Effector memory CD8-positive, alpha-beta T cell (primary cell): ENCODE data around the gene BTRC.
"Not testable (repeated sequence)": the region's sequence is repeated elsewhere in the genome, so short reads cannot be mapped to it uniquely, and the experiment has no call there.

Experiments
- ATAC-seq: fragments of 150-1000 bp; cut with Tn5 transposase; replicated peaks from 2 replicates; pipeline ENCODE4 v1.10.0; 2021; ENCODE audit warnings: mild to moderate bottlenecking, moderate library complexity
- DNase-seq, 3 experiments: peaks; one replicate each; pipeline ENCODE4 v3.0.0; 2021
- H3K27ac Mint-ChIP-seq, 2 donors: one replicate each; pipeline ENCODE4 v1.8.0; 2022; ENCODE audit warnings: mild to moderate bottlenecking in 2 of 2, mixed read lengths in 2 of 2, moderate library complexity in 2 of 2
- H3K27me3 Mint-ChIP-seq, 2 donors: one replicate each; pipeline ENCODE4 v1.8.0; 2022; ENCODE audit warnings: mixed read lengths in 2 of 2
- H3K36me3 Mint-ChIP-seq: one replicate; pipeline ENCODE4 v1.8.0; 2022; ENCODE audit warnings: mild to moderate bottlenecking, moderate library complexity, mixed read lengths; ENCODE audit not compliant: insufficient read depth
- H3K4me1 Mint-ChIP-seq, 2 donors: one replicate each; pipeline ENCODE4 v1.8.0; 2022; ENCODE audit warnings: low read depth in 2 of 2, mixed read lengths in 2 of 2
- H3K4me3 Mint-ChIP-seq, 2 donors: one replicate each; pipeline ENCODE4 v1.8.0; 2022; ENCODE audit warnings: mild to moderate bottlenecking in 2 of 2, mixed read lengths in 2 of 2, moderate library complexity in 2 of 2
- H3K9me3 Mint-ChIP-seq, 2 donors: one replicate each; pipeline ENCODE4 v1.8.0; 2022; ENCODE audit warnings: mixed read lengths in 2 of 2
- total RNA-seq, 9 experiments: gene quantifications; one replicate each; lab custom pipeline; 2026; lab: John Stamatoyannopoulos, UW

Gene BTRC
- 15.5 to 40.5 (median 37.0) reads per million in 9 experiments for total RNA-seq

DNA sequence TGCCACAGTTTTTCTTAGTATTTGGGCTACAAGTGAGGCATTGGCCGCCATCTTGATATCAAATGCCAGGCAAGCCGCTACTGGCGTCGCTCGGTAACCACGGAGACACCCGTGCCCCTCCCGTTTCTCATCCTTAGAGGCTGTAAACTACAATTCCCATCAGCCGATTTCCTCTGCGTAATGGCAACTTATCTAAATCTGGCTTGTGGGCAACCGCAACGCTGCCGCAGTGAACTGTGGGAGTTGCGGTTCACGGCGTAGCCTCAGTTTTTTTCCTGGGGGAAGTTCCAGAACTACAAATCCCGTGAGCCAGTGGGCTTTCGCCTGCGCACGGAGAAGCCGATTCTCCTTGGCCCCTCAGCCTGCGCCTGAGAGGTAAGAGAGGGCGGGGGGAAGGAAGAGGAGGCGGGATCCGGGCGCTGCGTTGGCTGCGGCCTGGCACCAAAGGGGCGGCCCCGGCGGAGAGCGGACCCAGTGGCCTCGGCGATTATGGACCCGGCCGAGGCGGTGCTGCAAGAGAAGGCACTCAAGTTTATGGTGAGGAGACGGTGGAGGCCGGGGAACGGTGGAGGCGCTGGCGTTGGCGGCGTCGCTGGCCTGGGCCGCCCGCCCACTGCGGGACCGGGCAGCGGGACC, at the start of gene BTRC:
Gene BTRC, plus strand, starts transcription at position 474 of the 636 bp plus-strand sequence. Its CDS starts 16 bp downstream, at position 490.
- Mint-ChIP-seq H3K4me1 (peaks cover 16 to 18% of the 10 kb centered on the region in 2 donors), H3K9me3 (no peaks in the 10 kb centered on the region), H3K27ac (peak within 1 kb of the TSS; percentile 97 to 99), H3K4me3 (peak within 1 kb of the TSS; percentile 93 to 99), H3K36me3 (peaks cover 9% of the 10 kb centered on the region), H3K27me3 (peaks cover 17 to 21% of the 10 kb centered on the region in 2 donors)
- DNase-seq: peak; percentile 93 to 95 (median 95)
- peak; percentile 91 for ATAC-seq

DNA sequence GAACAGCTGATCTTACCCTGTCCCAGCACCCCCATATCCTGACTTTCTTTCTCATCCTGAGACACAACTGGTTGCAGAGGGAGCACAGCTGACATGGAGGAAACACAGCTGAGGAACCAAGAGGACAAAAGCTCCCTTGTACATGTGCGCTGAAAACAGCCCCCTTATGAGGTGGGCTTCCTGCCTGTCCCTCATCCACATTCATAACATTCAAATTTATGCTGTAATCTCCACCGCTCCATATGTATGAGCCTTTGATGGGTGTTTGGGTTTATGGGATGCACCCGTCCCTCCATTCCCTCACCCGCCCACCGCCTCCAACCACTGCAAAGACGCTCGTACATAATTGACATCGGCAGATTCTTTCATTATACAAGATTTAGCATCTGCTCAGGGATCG, 49.6 kb upstream of the BTRC start:
- no peak overlapping the region for H3K4me3 Mint-ChIP-seq
- ATAC-seq: no peak
- H3K4me1 Mint-ChIP-seq: no peaks in the 10 kb centered on the region
- H3K27ac Mint-ChIP-seq: no peak overlapping the region
- DNase-seq: no peak
- no peaks in the 10 kb centered on the region for H3K9me3 Mint-ChIP-seq
- peaks cover 79 to 83% of the 10 kb centered on the region in 2 donors for H3K27me3 Mint-ChIP-seq
- H3K36me3 Mint-ChIP-seq: no peaks in the 10 kb centered on the region

DNA sequence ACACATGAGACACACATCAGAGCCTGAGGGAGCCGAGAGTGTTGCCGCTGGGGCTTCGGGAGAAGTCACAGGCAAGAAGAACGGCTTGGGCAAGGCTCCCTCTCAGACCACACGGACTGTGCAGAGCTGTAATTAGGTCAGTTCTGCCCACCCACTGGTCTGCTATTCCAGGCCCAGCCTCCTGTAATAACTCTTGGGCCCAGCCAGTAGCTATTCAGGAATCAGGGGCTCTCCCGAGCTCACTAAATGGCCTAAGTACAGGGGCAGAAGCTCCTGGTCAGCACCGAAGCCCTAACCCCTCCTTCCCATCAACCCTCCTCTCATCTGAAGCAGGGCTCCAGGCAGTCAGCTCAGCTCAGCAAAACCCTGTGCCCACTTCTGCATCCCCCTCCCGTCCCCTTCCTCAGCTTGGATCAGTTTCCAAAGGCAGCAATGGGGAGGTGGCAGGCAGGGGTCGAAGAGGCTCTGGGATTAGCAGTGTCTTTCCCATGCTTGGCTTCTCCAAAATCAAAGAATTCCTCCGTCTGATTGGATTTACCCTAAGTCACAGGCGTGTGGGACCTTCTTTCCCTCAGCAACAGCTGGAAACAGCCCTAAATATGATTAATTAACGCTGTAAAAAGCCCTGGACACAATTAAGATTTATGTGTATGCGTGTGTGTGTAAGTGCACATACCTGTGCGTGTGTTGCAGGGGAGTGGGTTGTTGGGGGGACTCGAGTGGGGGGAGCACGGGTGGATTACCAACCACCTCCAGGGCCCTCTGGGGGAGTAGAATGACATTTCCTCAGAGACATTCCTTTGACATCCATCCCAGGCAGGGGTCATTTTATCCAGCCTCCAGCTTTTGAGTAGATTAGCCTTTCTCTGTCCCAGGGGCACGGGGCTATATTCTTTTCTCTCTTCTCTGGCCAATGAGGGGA, 48.4 kb upstream of the BTRC start:
- H3K9me3 Mint-ChIP-seq: no peaks in the 10 kb centered on the region
- no peak overlapping the region for H3K4me3 Mint-ChIP-seq
- no peak overlapping the region for H3K27ac Mint-ChIP-seq
- ATAC-seq (no peak), DNase-seq (no peak)
- H3K4me1 Mint-ChIP-seq: peaks cover 1 to 2% of the 10 kb centered on the region in 2 donors
- no peaks in the 10 kb centered on the region for H3K36me3 Mint-ChIP-seq
- peaks cover 80 to 91% of the 10 kb centered on the region in 2 donors for H3K27me3 Mint-ChIP-seq

DNA sequence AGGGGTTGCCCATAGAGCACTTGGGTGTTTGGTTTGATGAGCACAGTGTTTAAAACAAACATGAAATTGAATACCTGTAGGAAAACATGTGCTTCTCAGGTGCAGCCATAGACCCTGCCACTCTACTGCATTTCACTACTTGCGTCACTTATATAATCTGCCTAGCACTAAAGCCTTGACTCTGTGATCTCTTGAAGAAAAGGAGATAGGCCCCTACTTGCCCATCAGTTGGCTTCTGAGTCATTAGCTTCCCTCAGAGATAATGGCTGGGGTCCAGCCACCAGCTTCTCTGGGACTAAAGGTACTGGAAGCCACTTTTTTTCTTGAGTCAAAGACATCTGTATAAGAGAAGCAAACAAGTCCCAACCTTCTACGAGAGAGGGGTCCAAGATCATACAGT, 45.9 kb upstream of the BTRC start:
- H3K27ac Mint-ChIP-seq: no peak overlapping the region
- ATAC-seq (no peak), DNase-seq (no peak)
- H3K9me3 Mint-ChIP-seq: no peaks in the 10 kb centered on the region
- no peak overlapping the region for H3K4me3 Mint-ChIP-seq
- no peaks in the 10 kb centered on the region for H3K36me3 Mint-ChIP-seq
- peaks cover 87 to 100% of the 10 kb centered on the region in 2 donors for H3K27me3 Mint-ChIP-seq
- peaks cover 5 to 6% of the 10 kb centered on the region in 2 donors for H3K4me1 Mint-ChIP-seq

DNA sequence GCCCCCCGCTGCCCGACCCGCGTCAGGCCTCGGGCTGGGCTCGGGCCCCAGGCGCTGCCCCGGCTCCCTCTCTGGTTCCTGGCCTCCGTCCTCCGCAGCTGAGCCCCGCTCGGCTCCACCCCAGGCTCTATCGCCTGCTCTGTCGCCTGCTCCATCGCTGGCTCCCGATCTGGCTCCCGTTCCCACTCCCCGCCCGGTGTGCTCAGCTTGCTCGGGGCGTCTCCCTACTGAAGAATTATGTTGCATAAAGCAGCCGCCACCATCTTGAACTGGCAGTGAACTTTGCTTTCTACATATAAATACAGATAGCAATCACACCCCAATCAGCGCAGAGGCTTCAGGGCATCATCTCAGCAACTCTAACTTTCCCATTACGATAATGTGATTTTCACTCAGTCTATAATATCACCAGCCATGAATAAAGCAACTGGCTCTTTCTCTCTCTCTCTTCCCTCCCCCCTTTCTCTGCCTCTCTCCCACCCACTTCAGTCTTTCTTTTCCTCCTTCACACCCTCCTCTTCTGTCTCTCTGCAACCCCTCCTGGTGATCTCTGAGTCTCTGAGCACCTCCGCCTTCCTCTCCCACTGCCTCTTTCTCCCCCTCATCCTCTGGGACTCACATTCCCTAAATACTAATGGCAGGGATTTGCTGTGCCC, 43.3 kb upstream of the BTRC start:
- ATAC-seq: peak; percentile 17
- H3K4me1 Mint-ChIP-seq: peaks cover 5 to 6% of the 10 kb centered on the region in 2 donors

DNA sequence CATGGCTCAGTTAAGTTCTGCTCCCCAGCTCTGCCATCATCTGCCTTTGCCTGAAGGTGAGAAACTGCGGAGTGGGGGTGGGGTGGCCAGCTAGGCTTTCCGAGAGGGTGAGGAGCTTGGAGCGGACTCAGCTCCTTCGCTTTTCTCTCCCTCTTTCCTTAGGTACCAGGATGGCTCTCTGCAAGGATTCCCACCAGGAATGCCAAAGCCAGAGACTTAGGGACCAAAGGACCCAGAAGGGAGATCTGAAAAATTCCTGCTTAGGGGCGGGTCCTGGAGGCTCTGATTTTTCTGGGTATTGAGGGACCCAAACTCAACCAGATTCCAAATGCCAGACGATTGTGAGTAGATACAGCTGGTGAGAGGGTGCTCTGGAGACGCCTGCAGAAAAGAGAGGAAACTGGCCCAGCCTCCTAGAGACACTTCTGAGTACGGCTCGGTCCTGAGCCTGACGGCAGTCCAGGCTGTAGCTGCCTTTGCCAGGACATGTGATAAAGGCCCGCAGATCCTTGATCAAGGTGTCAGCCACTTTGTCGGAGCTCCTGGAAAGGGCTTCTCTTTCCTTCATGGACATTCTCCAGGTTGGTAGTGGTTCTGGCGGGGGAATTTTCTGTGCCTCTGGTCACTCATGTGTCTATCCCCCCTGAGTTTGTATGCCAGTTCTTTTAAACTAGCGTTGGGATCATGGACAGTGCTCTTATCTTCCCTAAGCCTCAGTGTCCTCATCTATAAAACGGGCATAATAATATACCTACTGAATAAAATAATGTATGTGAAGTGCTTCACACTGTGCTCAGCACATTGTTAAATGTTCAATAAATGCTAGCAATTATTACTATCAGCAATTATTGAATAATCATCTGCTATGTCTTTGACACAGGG, 42.5 kb upstream of the BTRC start:
- Mint-ChIP-seq H3K9me3 (no peaks in the 10 kb centered on the region), H3K36me3 (peaks cover 4% of the 10 kb centered on the region), H3K4me3 (peak overlapping the region; percentile 19 to 73), H3K27ac (no peak overlapping the region), H3K4me1 (peaks cover 5 to 6% of the 10 kb centered on the region in 2 donors), H3K27me3 (peaks cover 80 to 84% of the 10 kb centered on the region in 2 donors)
- ATAC-seq: no peak
- DNase-seq: no peak

More for the DNA sequence above, 43.3 kb upstream of the BTRC start:
- DNase-seq: no peak
- Mint-ChIP-seq H3K4me3 (peak overlapping the region; percentile 50 to 73), H3K27ac (no peak overlapping the region), H3K9me3 (no peaks in the 10 kb centered on the region), H3K27me3 (peaks cover 88 to 92% of the 10 kb centered on the region in 2 donors), H3K36me3 (peaks cover 4% of the 10 kb centered on the region)

DNA sequence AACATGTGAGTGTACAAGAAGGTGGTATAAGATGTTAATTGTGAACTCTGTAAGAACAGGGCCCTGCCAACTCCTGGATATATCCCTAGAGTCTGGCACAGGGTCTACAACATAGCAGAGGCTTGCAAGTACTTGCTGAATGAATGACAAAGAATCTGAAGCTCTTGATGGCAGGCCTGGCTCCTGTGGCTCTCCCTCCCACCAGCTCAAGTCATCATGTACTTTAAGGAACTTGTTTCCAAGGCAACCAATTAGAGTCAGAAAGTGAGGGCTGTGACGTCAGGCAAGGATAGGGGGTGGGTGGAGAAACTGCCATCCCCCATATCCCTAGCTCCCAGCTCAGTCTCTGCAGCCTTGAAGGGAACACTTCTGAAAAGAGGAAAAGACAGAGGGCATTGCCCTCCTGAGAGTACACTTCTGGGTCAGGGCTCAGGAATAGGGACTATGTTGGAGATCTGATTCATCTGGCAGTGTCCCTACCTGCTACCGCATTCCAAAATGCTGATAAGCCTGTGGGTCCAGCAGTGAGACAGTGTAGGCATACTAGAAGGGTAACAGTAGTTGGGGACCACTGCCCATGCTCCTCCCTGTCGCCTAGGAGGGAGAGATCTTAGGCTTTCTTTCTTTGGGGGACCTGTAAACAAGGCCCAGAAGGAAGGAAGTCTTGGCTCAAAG, 34.6 kb upstream of the BTRC start:
- Mint-ChIP-seq H3K27me3 (peaks cover 29 to 45% of the 10 kb centered on the region in 2 donors), H3K9me3 (no peaks in the 10 kb centered on the region), H3K36me3 (peaks cover 3% of the 10 kb centered on the region), H3K4me3 (no peak overlapping the region), H3K27ac (no peak overlapping the region), H3K4me1 (no peaks in the 10 kb centered on the region)
- ATAC-seq: no peak
- no peak for DNase-seq

DNA sequence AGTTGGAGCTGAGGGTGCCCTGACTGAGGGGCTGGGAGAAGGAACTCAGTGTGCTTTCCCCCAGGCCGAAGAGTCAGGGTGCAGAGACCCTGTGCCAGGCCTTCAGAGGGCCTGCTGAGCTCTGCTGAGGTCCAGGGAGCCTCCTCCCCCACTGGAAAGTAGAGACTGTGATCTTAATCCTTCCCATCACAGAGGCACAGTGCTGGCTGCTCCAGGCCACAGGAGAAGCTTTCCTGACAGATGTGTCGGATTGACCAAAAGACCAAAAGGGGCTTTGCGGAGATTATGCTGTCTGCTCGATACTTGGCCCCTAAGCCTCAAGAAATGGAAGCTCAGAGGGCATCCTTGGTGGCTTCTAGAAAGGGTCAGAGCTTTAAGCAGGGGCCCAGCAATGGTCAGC, 32.9 kb upstream of the BTRC start:
- Mint-ChIP-seq H3K4me1 (no peaks in the 10 kb centered on the region), H3K9me3 (no peaks in the 10 kb centered on the region), H3K4me3 (no peak overlapping the region), H3K36me3 (peaks cover 3% of the 10 kb centered on the region), H3K27me3 (peaks cover 28 to 54% of the 10 kb centered on the region in 2 donors), H3K27ac (no peak overlapping the region)
- no peak for DNase-seq
- no peak for ATAC-seq

DNA sequence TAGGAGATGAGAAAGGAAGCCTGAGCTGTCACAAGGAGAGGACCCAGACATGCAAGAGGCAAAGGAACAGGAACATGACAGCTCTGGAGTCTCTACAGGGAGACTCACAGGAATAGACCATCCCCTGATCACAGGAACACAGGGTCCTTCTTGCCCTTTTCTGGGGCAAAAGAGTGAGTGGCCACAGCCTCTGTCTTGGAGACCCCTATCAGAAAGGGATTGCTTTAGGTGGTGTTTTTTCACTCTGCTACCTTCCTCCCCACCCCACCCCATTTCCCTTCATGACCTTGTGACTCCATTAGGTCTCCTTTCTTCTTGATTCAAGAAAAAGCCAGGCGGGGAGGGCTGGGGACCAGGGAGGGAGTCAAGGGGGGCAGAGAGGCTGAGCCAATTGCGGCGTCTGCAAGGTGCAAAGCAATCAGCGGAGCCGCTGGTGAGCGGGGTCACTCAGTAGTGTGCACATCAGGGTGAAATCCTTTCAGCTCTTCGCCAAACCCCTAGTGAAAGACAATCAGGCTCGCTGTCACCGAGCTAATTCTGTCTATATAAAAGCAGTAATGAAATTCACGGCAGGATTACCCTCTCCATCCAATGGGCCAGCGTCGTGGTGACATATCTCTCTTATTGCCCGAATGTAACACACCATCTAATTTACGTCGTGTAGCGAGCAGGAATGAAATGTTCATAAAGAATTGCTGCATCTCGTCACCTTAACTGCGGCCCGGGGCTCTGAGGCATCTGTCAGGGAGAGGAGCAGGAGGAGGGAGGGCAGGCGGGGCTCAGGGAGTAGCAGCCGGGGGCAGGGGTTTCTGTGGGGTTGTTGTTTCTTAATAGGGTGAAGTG, 31.5 kb upstream of the BTRC start:
- peaks cover 38 to 65% of the 10 kb centered on the region in 2 donors for H3K27me3 Mint-ChIP-seq
- no peak overlapping the region for H3K27ac Mint-ChIP-seq
- ATAC-seq (no peak), DNase-seq (no peak)
- no peaks in the 10 kb centered on the region for H3K4me1 Mint-ChIP-seq
- H3K4me3 Mint-ChIP-seq: no peak overlapping the region
- H3K36me3 Mint-ChIP-seq: peaks cover 3% of the 10 kb centered on the region
- no peaks in the 10 kb centered on the region for H3K9me3 Mint-ChIP-seq

DNA sequence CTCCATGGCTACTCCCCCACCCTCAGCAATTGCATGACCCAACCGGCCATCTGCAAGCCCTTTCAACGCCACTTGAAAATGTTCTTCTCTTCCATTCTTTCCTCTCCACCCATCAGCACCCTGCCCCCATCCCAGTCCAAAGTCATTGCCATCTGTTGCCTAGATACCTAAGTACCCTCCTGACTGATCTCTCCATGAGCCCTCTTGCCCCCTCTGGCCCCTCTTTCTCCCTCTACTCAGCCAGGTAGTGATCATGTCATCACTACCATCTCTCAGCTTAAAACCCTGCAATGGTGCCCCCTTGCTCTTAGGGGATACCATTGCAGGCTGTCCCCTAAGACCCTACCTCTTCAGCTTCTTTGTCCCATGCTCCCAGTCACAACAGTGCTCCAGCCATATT, 30.5 kb upstream of the BTRC start:
- DNase-seq (no peak), ATAC-seq (no peak)
- no peaks in the 10 kb centered on the region for H3K4me1 Mint-ChIP-seq
- no peaks in the 10 kb centered on the region for H3K9me3 Mint-ChIP-seq
- peaks cover 3% of the 10 kb centered on the region for H3K36me3 Mint-ChIP-seq
- H3K27ac Mint-ChIP-seq: no peak overlapping the region
- H3K4me3 Mint-ChIP-seq: no peak overlapping the region
- peaks cover 38 to 56% of the 10 kb centered on the region in 2 donors for H3K27me3 Mint-ChIP-seq

DNA sequence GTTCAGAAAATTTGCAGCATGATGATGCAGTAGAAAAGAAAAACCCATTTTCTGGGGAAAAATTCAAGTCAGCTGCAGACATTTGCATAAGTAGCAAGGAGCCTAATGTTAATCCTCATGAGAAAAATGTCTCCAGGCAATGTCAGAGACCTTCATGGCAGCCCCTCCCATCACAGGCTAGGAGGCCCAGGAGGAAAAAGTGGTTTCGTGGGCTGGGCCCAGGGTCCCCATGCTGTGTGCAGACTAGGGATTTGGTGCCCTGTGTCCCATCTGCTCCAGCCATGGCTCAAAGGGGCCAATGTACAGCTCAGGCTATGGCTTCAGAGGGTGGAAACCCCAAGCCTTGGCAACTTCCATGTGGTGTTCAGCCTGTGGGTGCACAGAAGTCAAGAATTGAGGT, 26.5 kb upstream of the BTRC start:
- not testable (repeated sequence) for H3K27ac Mint-ChIP-seq, H3K9me3 Mint-ChIP-seq, ATAC-seq, H3K4me1 Mint-ChIP-seq, H3K4me3 Mint-ChIP-seq, DNase-seq, H3K36me3 Mint-ChIP-seq
- peaks cover 44 to 46% of the 10 kb centered on the region in 2 donors for H3K27me3 Mint-ChIP-seq
